Thoracic aorta (tissue), 2 donors: ENCODE measurements around the gene ILDR2. TPM values are rescaled to one million over a fixed set of nuclear protein-coding genes. Genes with fewer than 3 reads are reported as not detected.

Source experiments
- ATAC-seq: fragments of 150-250 bp; one replicate; pipeline ENCODE4 v1.8.0; 2017; ENCODE audit warnings: low read depth; ENCODE audit not compliant: insufficient number of reproducible peaks, low FRiP score
- DNase-seq: peaks from one replicate; pipeline ENCODE4 v3.0.0-alpha.2; 2020; ENCODE audit warnings: low spot score
- H3K27ac ChIP-seq, 2 donors: fragments of 200-600 bp; sonication (generic); 1 replicate in 1 of 2; 2 replicates in 1 of 2; pipeline ENCODE4 v1.5.1; 2016; ENCODE audit warnings: mild to moderate bottlenecking in 2 of 2, moderate library complexity in 2 of 2
- H3K27me3 ChIP-seq: fragments of 200-600 bp; sonication (generic); replicated peaks from 2 replicates; pipeline ENCODE4 v1.6.0; 2016; ENCODE audit warnings: mild to moderate bottlenecking; ENCODE audit not compliant: insufficient read depth
- H3K36me3 ChIP-seq: fragments of 200-600 bp; sonication (generic); one replicate; pipeline ENCODE4 v1.5.1; 2016
- H3K4me1 ChIP-seq, 2 donors: fragments of 200-600 bp; sonication (generic); 1 replicate in 1 of 2; 2 replicates in 1 of 2; pipeline versions ENCODE4 v1.5.1 to v1.6.0; 2016; ENCODE audit warnings: low read depth in 2 of 2, mild to moderate bottlenecking in 1 of 2; ENCODE audit not compliant: control insufficient read depth in 1 of 2
- H3K4me3 ChIP-seq: fragments of 200-600 bp; sonication (generic); 2 replicates; pipeline ENCODE4 v1.5.1; 2016; ENCODE audit warnings: mild to moderate bottlenecking
- H3K9me3 ChIP-seq: fragments of 200-600 bp; sonication (generic); 2 replicates; pipeline ENCODE4 v1.5.1; 2016
- total RNA-seq, 2 donors: library from RNA; depleted of rRNA; stranded (reverse); fragments of >200 nt; gene quantifications; one replicate each; pipeline versions ENCODE4 v1.1.0 to v1.2.3, GENCODE V29; 2016
- TF ChIP-seq, protein P1 (sequence below): fragments of 200-600 bp; sonication (generic); IDR thresholded peaks from one replicate; pipeline ENCODE4 v1.5.1; 2019; ENCODE audit warnings: antibody characterized with exemption

The ILDR2 gene
- total RNA-seq, 2 donors from 2014 or later, result 0.85 TPM; not detected in 1

DNA sequence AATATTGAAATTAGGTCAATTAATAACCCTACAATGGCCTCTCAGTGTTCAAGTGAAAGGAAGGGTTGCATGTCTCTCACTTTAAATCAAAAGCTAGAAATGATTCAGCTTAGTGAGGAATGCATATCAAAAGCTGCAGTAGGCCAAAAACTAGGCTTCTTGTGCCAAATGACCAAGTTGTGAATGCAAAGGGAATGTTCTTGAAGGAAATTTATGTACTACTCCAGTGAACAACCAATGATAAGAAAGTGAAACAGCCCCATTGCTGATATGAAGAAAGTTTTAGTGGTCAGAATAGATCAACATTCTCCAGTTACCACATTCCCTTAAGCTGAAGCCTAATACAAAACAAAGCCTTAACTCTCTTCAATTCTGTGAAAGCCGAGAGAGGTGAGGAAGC lies 23.7 kb upstream of the ILDR2 start:
- DNase-seq, result no peak
- Histone ChIP-seq H3K4me3 (no peak overlapping the region), H3K27me3 (no peaks in the 10 kb centered on the region), H3K4me1 (no peaks in the 10 kb centered on the region), H3K27ac (no peak overlapping the region), H3K9me3 (no peaks in the 10 kb centered on the region), H3K36me3 (no peaks in the 10 kb centered on the region)
- ATAC-seq, result no peak
- TF ChIP-seq, protein P1, sequence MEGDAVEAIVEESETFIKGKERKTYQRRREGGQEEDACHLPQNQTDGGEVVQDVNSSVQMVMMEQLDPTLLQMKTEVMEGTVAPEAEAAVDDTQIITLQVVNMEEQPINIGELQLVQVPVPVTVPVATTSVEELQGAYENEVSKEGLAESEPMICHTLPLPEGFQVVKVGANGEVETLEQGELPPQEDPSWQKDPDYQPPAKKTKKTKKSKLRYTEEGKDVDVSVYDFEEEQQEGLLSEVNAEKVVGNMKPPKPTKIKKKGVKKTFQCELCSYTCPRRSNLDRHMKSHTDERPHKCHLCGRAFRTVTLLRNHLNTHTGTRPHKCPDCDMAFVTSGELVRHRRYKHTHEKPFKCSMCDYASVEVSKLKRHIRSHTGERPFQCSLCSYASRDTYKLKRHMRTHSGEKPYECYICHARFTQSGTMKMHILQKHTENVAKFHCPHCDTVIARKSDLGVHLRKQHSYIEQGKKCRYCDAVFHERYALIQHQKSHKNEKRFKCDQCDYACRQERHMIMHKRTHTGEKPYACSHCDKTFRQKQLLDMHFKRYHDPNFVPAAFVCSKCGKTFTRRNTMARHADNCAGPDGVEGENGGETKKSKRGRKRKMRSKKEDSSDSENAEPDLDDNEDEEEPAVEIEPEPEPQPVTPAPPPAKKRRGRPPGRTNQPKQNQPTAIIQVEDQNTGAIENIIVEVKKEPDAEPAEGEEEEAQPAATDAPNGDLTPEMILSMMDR, result no peak

DNA sequence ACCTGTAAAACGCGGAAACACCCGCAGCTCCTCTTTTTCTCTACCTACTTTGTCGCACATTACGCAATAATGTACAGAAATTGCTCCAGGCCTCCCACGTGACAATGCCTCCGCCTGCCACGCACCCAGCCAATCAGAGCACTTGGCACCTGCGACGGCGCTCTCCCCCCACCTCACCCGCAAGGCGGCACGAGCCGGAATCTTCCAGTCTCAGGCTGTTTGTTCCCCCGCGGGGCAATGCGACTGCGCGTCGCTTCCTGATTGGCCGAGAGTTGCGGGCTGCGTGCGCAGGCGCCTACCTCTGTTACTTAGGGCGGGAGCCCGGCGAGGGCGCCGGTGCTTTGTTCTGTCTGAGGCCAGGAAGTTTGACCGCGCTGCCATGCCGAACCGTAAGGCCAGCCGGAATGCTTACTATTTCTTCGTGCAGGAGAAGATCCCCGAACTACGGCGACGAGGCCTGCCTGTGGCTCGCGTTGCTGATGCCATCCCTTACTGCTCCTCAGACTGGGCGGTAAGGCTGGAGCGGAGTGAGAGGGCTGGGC lies 13.7 kb upstream of the ILDR2 start, which contains the start of gene MAEL:
Gene MAEL, plus strand, starts transcription at position 307 of the 542 bp plus-strand sequence. Its CDS starts 73 bp downstream, at position 380.
- no peaks in the 10 kb centered on the region for H3K36me3 ChIP-seq
- TF ChIP-seq, protein P1, result no peak
- no peaks in the 10 kb centered on the region for H3K27me3 ChIP-seq
- no peak within 1 kb of the TSS for H3K27ac ChIP-seq
- no peak for DNase-seq
- no peaks in the 10 kb centered on the region for H3K9me3 ChIP-seq
- H3K4me1 ChIP-seq, result no peaks in the 10 kb centered on the region
- no peak for ATAC-seq
- H3K4me3 ChIP-seq, result no peak within 1 kb of the TSS

DNA sequence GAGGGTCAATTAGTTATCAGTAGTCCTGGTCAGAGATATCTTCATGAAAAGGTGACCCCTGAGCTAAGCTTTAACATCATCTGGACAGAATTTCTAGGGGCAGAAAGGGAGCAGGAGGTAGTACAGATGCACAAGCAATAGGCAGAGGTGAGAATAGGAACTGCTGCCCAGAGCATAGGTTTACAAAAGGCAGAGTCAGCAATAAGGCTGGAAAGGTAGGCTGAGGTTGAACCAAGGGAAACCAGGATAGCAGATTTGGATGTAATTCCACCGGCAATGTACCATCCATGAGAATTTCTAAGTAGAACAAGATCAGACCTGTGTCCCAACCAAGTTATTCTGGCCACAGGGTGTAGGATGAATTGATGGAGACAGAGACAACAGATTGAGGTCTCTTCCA lies 6.2 kb upstream of the ILDR2 start:
- no peaks in the 10 kb centered on the region for H3K36me3 ChIP-seq
- H3K9me3 ChIP-seq, result no peaks in the 10 kb centered on the region
- ATAC-seq, result no peak
- H3K4me1 ChIP-seq, result no peaks in the 10 kb centered on the region
- H3K4me3 ChIP-seq, result no peak overlapping the region
- TF ChIP-seq, protein P1, result no peak
- no peak overlapping the region for H3K27ac ChIP-seq
- DNase-seq, result no peak
- no peaks in the 10 kb centered on the region for H3K27me3 ChIP-seq

DNA sequence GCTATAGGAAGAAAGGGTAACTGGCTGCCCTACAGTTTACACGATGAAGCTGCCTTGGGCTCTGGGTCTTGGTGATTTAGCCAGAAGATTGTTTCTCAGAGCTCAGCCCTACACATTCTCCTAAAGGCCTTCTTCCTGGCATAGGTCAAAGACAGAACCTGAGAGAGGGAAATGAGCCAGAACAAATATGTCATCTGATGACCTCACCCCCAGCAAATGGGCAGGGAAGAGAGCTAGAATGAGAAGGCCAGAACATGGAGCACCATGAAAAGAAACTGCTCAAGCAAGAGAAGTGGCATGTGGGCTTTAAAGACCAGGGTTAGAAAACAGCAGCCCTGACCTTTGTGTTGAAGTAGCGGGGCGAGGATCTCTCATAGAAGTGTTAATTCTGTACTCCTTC lies 5.5 kb upstream of the ILDR2 start:
- Histone ChIP-seq H3K4me3 (no peak overlapping the region), H3K27me3 (no peaks in the 10 kb centered on the region), H3K27ac (no peak overlapping the region), H3K9me3 (no peaks in the 10 kb centered on the region), H3K4me1 (peaks cover 0 to 2% of the 10 kb centered on the region in 2 donors), H3K36me3 (no peaks in the 10 kb centered on the region)
- ATAC-seq (no peak), DNase-seq (no peak)
- TF ChIP-seq, protein P1, result no peak

DNA sequence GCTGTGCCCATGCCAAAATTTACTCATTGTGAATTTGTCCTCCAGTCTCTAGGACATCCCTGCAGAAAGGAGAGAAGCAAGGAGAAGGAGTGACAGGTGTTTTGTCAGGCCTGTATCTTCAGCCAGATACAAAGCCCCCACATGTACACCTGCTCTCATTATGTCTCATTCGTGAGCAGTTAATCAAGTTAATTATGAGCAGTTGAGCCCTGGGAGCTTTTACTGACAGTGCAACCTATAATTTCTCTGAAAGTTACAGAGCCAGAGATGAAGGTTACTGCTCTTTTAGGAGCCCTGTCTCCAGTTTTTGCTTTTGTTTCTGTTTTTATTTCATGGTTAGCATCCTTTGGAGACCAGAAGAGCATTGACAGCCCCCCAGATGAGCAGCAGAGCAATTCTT lies 5.0 kb upstream of the ILDR2 start:
- H3K4me1 ChIP-seq, result peaks cover 0 to 3% of the 10 kb centered on the region in 2 donors
- DNase-seq (no peak), ATAC-seq (no peak)
- TF ChIP-seq, protein P1, result no peak
- no peak overlapping the region for H3K4me3 ChIP-seq
- no peak overlapping the region for H3K27ac ChIP-seq
- no peaks in the 10 kb centered on the region for H3K9me3 ChIP-seq
- H3K27me3 ChIP-seq, result no peaks in the 10 kb centered on the region
- H3K36me3 ChIP-seq, result no peaks in the 10 kb centered on the region
